Sigmoid colon (tissue), 3 donors: Measurements from ENCODE around the gene KRT31.
"Not testable (repeated sequence)": the region's sequence is repeated elsewhere in the genome, so short reads cannot be mapped to it uniquely, and the experiment has no call there.

Experiments
- POLR2A ChIP-seq, 2 donors: fragments of 450-650 bp; IDR thresholded peaks; one replicate each; pipeline ENCODE4 v1.6.1; 2016; ENCODE audit warnings: antibody characterized with exemption in 2 of 2, mild to moderate bottlenecking in 2 of 2, moderate library complexity in 2 of 2
- TF ChIP-seq, protein P1 (sequence below), 4 experiments: fragments of 450-650 bp in 3 of 4; fragments of 200-600 bp in 1 of 4; IDR thresholded peaks; one replicate each; pipeline ENCODE4 v1.5.1; 2016 to 2019; ENCODE audit warnings: antibody characterized with exemption in 4 of 4, mild to moderate bottlenecking in 3 of 4, moderate library complexity in 2 of 4

DNA sequence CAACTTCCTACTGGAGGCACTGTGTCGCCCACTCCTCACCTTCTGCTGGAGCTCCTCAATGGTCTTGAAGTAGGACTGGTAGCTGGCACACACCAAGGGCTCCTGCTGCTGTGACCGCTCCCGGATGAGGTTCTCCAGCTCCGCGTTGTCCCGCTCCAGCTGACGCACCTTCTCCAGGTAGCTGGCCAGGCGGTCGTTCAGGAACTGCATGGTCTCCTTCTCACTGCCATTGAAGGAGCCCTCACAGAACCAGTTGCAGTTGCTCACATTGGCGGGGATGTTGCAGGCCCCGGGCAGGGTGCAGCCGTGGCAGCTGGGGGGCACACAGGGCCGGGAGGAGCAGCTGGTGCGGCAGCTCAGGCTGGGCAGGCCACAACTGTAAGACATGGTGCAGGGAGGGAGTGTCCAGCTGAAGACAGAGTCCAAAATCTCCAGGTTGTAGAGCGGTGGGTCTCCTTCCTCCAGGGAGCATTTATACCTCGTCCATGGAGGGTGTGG, 47.0 kb downstream of the KRT31 start, which contains the start of gene KRT33A:
- TF ChIP-seq, protein P1, sequence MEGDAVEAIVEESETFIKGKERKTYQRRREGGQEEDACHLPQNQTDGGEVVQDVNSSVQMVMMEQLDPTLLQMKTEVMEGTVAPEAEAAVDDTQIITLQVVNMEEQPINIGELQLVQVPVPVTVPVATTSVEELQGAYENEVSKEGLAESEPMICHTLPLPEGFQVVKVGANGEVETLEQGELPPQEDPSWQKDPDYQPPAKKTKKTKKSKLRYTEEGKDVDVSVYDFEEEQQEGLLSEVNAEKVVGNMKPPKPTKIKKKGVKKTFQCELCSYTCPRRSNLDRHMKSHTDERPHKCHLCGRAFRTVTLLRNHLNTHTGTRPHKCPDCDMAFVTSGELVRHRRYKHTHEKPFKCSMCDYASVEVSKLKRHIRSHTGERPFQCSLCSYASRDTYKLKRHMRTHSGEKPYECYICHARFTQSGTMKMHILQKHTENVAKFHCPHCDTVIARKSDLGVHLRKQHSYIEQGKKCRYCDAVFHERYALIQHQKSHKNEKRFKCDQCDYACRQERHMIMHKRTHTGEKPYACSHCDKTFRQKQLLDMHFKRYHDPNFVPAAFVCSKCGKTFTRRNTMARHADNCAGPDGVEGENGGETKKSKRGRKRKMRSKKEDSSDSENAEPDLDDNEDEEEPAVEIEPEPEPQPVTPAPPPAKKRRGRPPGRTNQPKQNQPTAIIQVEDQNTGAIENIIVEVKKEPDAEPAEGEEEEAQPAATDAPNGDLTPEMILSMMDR (IDR thresholded peaks at IDR 0.05), result not testable (repeated sequence)
- not testable (repeated sequence) for TF ChIP-seq POLR2A (IDR thresholded peaks at IDR 0.05)
